HUES6 (cell line): ENCODE data around the gene AHNAK.
"Not testable (repeated sequence)": the region's sequence is repeated elsewhere in the genome, so short reads cannot be mapped to it uniquely, and the experiment has no call there.

ENCODE experiments used
- H3K27ac ChIP-seq: 2 replicates; pipeline ENCODE4 v1.7.0; 2013; ENCODE audit warnings: low read depth, mild to moderate bottlenecking, low read length, inconsistent platforms
- H3K27me3 ChIP-seq: 2 replicates; pipeline ENCODE4 v1.6.1; 2013; ENCODE audit warnings: low read length; ENCODE audit not compliant: control insufficient read depth, insufficient read depth
- H3K36me3 ChIP-seq: 2 replicates; pipeline ENCODE4 v1.6.1; 2013; ENCODE audit warnings: low read length; ENCODE audit not compliant: control insufficient read depth, insufficient read depth
- H3K4me1 ChIP-seq: 2 replicates; pipeline ENCODE4 v1.6.1; 2013; ENCODE audit warnings: low read length; ENCODE audit not compliant: control insufficient read depth, insufficient read depth
- H3K4me3 ChIP-seq: 2 replicates; pipeline ENCODE4 v1.5.1; 2013; ENCODE audit warnings: low read depth, low read length
- H3K9ac ChIP-seq: one replicate; pipeline ENCODE4 v1.6.1; 2013; ENCODE audit warnings: mild to moderate bottlenecking, low read length
- H3K9me3 ChIP-seq: 2 replicates; pipeline ENCODE4 v1.6.1; 2013; ENCODE audit warnings: low read depth, low read length; ENCODE audit not compliant: control insufficient read depth, insufficient read depth

Gene AHNAK

DNA sequence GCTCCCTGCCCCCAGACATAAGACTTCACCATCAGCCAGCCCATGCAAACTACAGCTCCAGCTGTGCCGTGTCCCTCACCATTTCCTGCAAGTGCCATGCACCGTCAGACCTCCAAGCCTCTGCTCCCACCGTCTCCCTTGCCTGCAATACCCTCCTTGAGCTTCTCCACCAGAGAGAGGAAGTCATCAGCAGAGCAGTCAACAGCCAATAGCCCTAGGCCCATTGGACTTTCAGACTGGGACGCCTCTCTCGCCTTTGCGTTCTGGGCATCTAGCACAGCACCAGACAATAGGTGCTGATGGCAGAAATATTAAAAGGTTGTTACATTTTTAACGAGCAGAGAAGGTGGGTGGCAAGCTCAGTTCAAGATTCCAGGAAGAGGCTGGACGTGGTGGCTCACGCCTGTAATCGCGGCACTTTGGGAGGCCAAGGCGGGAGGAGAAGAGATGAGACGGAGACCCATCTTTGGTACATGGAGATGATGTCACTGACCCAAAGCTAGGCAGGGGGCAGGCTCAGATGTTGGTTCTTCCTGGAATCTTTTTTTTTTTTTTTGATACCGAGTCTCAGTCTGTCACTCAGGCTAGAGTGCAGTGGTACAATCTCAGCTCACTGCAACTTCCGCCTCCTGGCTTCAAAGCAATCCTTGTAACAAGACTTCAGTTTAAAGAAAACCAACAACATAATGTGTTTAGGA, 95.9 kb downstream of the AHNAK start:
- no peak overlapping the region for H3K27ac ChIP-seq
- H3K9me3 ChIP-seq: no peaks in the 10 kb centered on the region
- no peak overlapping the region for H3K9ac ChIP-seq
- no peaks in the 10 kb centered on the region for H3K4me1 ChIP-seq
- H3K4me3 ChIP-seq: no peak overlapping the region
- no peaks in the 10 kb centered on the region for H3K36me3 ChIP-seq
- no peaks in the 10 kb centered on the region for H3K27me3 ChIP-seq

DNA sequence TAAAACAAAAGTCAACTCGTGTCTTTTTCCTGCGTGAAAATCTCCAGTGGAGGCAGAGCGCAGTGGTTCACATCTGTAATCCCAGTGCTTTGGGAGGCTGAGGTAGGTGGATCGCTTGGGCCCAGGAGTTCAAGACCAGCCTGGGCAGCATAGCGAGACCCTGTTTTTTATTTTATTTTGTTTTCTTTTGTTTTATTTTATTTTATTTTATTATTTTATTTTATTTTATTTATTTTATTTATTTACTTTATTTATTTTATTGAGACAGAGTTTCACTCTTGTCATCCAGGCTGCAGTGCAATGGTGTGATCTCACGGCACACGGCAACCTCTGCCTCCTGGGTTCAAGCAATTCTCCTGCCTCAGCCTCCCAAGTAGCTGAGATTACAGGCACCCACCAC, 96.7 kb downstream of the AHNAK start:
- H3K4me3 ChIP-seq, H3K9me3 ChIP-seq, H3K27ac ChIP-seq, H3K4me1 ChIP-seq, H3K27me3 ChIP-seq, H3K9ac ChIP-seq, H3K36me3 ChIP-seq: not testable (repeated sequence)

DNA sequence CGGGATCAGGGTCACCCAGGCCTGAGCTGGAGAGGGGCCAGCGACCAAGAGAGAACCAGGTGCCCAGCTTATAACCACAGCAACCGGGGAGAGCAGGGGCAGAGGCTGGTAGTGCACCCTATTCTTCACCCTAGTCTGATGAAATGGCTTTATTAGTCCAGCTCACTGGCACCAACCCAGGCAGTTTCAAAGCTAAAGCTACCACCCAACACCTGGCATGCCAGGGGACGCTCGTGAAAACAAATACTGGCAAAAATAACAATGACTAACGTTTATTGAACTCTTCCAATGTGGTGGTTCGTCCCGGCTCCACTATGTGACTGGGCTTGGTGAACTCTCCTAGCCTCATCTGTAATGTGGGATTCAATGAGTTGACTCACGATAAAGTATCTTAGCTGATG, 97.2 kb downstream of the AHNAK start:
- H3K4me3 ChIP-seq: no peak overlapping the region
- no peak overlapping the region for H3K9ac ChIP-seq
- no peaks in the 10 kb centered on the region for H3K9me3 ChIP-seq
- H3K36me3 ChIP-seq: no peaks in the 10 kb centered on the region
- H3K4me1 ChIP-seq: peaks cover 4% of the 10 kb centered on the region; the same call in 1 of the 2 replicates
- H3K27me3 ChIP-seq: no peaks in the 10 kb centered on the region
- no peak overlapping the region for H3K27ac ChIP-seq

DNA sequence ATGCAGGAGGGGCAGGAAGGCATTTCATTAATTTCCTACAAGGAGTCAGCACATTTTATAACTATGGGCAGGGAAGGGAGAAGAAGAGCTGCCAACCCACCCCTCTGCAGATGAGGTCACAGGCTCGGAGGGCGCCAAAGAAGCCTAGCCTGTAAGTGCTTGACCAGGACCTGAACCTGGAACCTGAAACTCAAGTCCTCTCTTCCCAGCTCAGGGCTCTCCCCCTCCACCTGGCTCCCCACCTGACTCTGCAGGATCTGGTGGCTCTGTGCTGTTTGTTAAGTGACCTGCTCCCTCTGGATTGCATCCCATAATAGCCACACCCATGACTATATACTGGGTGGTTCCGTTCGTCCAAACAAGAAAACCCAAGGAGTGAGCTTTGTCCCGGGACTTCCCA, 100.5 kb downstream of the AHNAK start:
- no peak overlapping the region for H3K9ac ChIP-seq
- H3K9me3 ChIP-seq: no peaks in the 10 kb centered on the region
- H3K27me3 ChIP-seq: no peaks in the 10 kb centered on the region
- no peaks in the 10 kb centered on the region for H3K36me3 ChIP-seq
- H3K4me1 ChIP-seq: peaks cover 10% of the 10 kb centered on the region; the same call in 1 of the 2 replicates
- no peak overlapping the region for H3K4me3 ChIP-seq
- H3K27ac ChIP-seq: no peak overlapping the region

DNA sequence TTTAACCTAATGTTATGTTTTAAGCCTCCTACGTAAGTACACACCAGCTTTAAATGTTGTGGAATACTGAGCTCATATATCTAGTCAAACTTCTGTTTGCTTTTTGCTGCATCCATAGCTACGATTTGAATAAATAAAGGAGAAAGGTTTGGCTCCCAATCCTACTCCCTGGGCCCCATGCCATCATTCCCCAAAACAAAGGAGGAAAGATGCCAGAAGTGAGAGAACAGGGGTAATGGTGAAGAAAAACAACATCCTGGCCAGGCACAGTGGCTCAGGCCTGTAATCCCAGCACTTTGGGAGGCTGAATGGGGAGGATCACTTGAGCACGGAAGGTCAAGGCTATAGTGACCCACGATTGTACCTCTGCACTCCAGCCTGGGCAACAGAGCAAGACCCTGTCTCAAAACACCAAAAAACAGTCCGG, 101.3 kb downstream of the AHNAK start:
- Histone ChIP-seq H3K9me3 (no peaks in the 10 kb centered on the region), H3K27me3 (no peaks in the 10 kb centered on the region), H3K4me1 (peaks cover 10% of the 10 kb centered on the region; the same call in 1 of the 2 replicates), H3K4me3 (no peak overlapping the region), H3K36me3 (no peaks in the 10 kb centered on the region), H3K27ac (no peak overlapping the region), H3K9ac (no peak overlapping the region)

DNA sequence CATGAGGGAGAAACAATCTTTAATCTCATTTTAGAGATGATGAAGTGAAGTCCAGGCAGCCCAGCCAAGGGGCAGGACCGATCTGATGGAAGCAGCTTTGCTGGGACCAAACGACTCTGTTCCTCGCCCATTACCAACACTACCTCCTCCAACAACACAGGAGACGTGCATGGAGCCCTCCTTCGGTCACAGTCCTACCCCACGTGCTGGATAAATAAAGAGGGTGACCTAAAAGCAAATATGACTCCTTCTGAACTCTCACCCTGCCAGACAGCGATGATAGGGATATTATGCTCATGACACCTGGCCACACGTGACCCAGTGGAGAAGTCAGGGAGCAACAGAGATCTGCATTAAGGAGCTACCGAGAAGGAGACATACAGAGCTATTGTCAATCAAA, 101.8 kb downstream of the AHNAK start:
- Histone ChIP-seq H3K4me3 (no peak overlapping the region), H3K27ac (no peak overlapping the region), H3K9ac (no peak overlapping the region), H3K27me3 (no peaks in the 10 kb centered on the region), H3K4me1 (peaks cover 15% of the 10 kb centered on the region; the same call in 1 of the 2 replicates), H3K9me3 (no peaks in the 10 kb centered on the region), H3K36me3 (no peaks in the 10 kb centered on the region)

DNA sequence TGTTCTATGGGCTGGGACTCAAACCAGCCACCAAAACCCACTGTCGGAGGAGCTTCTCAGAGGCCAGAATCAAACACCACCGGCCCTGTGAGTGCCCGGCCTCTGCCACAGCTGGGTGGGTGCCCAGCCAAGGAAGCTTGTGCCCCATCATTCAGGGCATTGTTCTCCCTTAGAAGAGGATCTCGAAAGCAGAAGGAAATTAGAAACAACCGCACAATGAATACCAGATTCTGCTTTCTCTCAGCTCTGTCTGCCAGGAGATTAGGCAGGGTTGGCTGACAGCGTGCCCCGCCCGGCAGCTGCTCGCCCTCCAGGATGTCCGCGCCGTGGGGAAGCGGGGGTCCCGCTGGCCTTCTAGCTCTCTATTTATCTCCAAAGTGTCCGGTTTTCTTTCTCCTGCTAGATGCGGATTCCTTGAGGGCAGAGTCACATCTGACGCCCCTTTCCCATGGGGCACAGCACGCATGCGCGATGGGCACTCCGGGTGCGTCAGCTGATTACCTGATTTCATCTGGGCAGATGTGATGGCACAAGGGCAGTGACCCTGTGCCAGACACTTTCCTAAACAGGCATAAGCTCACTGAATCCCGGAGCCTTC, 102.3 kb downstream of the AHNAK start:
- peak overlapping the region; percentile 35 for H3K9ac ChIP-seq
- no peaks in the 10 kb centered on the region for H3K9me3 ChIP-seq
- peaks cover 15% of the 10 kb centered on the region; the same call in 1 of the 2 replicates for H3K4me1 ChIP-seq
- H3K27me3 ChIP-seq: no peaks in the 10 kb centered on the region
- no peak overlapping the region for H3K27ac ChIP-seq
- H3K36me3 ChIP-seq: no peaks in the 10 kb centered on the region
- H3K4me3 ChIP-seq: no peak overlapping the region

DNA sequence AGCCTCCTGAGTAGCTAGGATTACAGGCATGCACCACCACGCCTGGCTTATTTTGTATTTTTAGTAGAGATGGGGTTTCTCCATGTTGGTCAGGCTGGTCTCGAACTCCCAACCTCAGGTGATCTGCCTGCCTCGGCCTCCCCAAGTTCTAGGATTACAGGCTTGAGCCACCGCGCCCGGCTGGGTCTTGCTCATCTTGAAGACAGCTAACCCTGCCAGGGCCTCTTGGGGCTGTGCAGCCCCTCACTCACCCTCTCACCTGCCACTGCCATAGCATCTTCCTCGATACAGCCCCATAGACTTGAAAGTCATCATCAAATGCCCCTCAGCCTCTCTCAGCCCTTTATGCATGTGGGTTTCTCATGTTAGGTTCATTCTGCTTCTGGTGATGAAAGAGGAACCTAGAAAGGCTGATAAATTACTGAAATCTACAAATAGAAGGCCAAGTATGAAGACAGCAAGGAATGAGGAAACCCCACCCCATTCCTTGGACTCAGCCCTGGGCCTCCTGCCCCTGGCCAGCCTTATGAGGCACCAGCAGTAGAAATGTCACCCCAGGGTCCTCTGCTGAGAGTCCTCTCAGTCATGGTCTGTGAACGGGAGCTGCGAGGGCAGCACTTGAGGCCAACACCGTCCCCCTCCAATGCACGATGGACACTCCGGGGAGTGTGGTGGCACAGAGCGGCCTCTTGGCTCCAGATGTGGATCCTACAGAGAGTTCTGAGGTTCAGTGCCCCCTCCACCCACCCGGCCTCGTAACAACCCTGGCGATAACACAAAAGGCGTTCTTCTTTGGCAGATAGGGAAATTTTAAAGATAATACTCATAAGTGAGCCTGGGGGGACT, 103.0 kb downstream of the AHNAK start:
- Histone ChIP-seq H3K9ac (peak overlapping the region; percentile 35), H3K27ac (no peak overlapping the region), H3K4me3 (no peak overlapping the region), H3K4me1 (peaks cover 15% of the 10 kb centered on the region; the same call in 1 of the 2 replicates), H3K9me3 (no peaks in the 10 kb centered on the region), H3K36me3 (no peaks in the 10 kb centered on the region), H3K27me3 (no peaks in the 10 kb centered on the region)

DNA sequence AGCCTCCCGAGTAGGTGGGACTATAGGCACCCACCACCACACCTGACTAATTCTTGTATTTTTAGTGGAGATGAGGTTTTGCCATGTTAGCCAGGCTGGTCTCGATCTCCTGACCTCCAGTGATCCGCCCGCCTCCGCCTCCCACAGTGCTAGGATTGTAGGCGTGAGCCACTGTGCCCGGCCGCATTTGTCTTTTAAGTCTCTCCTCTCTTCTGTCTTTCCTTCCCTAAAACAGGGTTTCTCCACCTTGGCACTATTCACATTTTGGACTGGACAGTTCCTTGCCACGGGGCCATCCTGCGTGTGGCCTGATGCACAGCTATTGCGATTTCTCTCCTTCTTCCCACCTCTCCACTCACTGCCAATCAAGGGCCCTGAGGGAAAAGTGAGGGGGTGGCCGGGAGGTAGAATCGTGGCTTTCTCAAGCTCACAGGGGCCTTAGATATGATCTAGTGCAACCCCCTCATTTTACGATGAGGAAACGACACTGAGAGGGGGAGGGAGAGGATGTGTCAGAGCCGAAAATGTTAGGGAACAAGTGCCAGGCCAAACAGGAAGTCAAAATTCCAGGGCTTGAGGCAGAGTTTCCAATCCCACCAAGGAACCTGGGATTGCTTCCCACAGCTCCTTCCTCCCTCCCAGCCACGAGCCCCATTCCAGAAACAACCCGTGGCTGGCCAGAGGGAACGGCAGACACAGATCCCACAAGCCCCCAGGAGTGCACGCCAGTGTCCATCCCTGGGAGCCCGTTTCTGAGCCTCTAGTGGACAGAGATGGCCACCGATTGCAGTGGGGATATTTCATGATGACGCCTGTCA, 106.6 kb downstream of the AHNAK start:
- no peaks in the 10 kb centered on the region for H3K36me3 ChIP-seq
- no peak overlapping the region for H3K9ac ChIP-seq
- no peak overlapping the region for H3K27ac ChIP-seq
- peaks cover 15% of the 10 kb centered on the region; the same call in 1 of the 2 replicates for H3K4me1 ChIP-seq
- no peaks in the 10 kb centered on the region for H3K9me3 ChIP-seq
- no peaks in the 10 kb centered on the region for H3K27me3 ChIP-seq
- H3K4me3 ChIP-seq: no peak overlapping the region

DNA sequence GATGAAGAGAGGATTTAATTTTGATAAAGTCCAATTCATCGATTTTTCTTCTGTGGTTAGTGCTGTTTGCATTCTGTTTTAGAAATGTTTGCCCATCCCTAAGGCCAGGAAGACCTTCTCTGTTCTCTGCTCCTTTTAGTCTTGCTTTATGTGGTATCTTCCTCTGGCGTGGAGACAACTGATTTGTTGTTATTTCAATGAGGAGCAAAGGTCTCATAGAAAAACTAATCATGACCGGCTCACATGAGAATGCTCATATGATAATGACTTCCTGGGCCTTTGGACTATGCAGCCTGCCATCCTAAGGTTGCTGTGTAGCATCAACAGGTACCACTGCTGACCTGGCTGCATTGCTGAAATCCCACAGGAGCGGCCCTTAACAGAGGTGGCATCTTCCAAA, 108.0 kb downstream of the AHNAK start:
- Histone ChIP-seq H3K9ac (no peak overlapping the region), H3K36me3 (no peaks in the 10 kb centered on the region), H3K9me3 (no peaks in the 10 kb centered on the region), H3K27ac (no peak overlapping the region), H3K27me3 (no peaks in the 10 kb centered on the region), H3K4me3 (no peak overlapping the region), H3K4me1 (peaks cover 11% of the 10 kb centered on the region; the same call in 1 of the 2 replicates)
